Right atrium auricular region (tissue), 2 donors: Measurements from ENCODE around the gene CMSS1. TPM values are rescaled to one million over a fixed set of nuclear protein-coding genes. Genes with fewer than 3 reads are reported as not detected.

Source experiments
- DNase-seq: peaks from one replicate; pipeline ENCODE4 v3.0.0-alpha.2; 2019; ENCODE audit warnings: low spot score
- H3K27ac ChIP-seq, 2 donors: fragments of 200-600 bp; sonication (generic); 1 replicate in 1 of 2; 2 replicates in 1 of 2; pipeline ENCODE4 v1.5.1; 2016 to 2019
- H3K27me3 ChIP-seq, 2 donors: fragments of 200-600 bp; sonication (generic); one replicate each; pipeline versions ENCODE4 v1.5.1 to v1.6.0; 2017 to 2019
- H3K36me3 ChIP-seq: fragments of 200-600 bp; sonication (generic); one replicate; pipeline ENCODE4 v1.5.1; 2016
- H3K4me1 ChIP-seq, 2 donors: fragments of 200-600 bp; sonication (generic); one replicate each; pipeline versions ENCODE4 v1.5.1 to v1.6.0; 2017 to 2019
- H3K4me3 ChIP-seq, 2 donors: fragments of 200-600 bp; sonication (generic); 1 replicate in 1 of 2; 2 replicates in 1 of 2; pipeline ENCODE4 v1.5.1; 2017 to 2019; ENCODE audit warnings: mild to moderate bottlenecking in 1 of 2, moderate library complexity in 1 of 2
- H3K9me3 ChIP-seq, 2 donors: fragments of 200-600 bp; sonication (generic); one replicate each; pipeline ENCODE4 v1.5.1; 2019
- total RNA-seq, 2 donors: library from RNA; depleted of rRNA; stranded (reverse); fragments of >200 nt; gene quantifications; one replicate each; pipeline ENCODE4 v1.1.0, GENCODE V29; 2016
- TF ChIP-seq, protein P1 (sequence below), 2 donors: fragments of 200-600 bp; sonication (generic); IDR thresholded peaks; one replicate each; pipeline ENCODE4 v1.5.1; 2019; ENCODE audit warnings: antibody characterized with exemption in 2 of 2

The CMSS1 gene
- total RNA-seq, 2 donors from 2014 or later: 5.7 to 17.7 TPM

DNA sequence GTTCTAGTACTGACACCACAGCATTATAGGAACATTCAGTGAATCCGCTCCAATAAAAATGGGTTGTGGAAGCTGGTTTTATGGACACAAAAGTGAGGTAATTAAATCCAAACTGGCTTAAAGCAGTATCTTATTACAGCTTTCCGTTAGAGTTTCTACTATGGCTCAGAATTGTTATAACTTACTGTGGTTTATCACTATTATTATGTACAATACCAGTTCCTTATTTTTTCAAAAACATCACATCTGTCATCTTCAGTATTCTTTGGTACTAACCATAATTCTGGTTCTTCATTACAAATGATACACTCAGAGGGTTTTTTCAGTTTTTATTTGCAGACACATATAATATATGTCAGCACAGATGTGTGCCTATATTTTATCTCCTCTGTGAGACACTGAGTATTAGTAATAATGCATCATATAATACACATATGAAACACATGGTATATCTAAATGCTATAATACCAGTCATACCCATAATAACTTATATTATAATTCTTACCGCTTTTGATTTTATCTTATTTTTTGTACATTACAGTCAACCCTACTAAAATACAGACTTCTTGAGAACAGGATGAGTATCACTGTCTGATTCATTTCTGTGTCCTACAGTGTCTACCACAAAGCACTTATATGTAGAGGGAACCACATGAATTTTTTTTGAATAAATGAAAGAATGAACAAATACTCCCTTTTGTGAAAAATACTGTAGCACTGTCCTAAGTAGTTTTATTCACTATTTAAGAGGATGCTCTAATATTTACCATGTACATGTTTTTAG is 39.0 kb downstream of the CMSS1 start:
- peaks cover 30% of the 10 kb centered on the region for H3K36me3 ChIP-seq
- no peak for DNase-seq
- no peaks in the 10 kb centered on the region for H3K9me3 ChIP-seq
- TF ChIP-seq, protein P1, sequence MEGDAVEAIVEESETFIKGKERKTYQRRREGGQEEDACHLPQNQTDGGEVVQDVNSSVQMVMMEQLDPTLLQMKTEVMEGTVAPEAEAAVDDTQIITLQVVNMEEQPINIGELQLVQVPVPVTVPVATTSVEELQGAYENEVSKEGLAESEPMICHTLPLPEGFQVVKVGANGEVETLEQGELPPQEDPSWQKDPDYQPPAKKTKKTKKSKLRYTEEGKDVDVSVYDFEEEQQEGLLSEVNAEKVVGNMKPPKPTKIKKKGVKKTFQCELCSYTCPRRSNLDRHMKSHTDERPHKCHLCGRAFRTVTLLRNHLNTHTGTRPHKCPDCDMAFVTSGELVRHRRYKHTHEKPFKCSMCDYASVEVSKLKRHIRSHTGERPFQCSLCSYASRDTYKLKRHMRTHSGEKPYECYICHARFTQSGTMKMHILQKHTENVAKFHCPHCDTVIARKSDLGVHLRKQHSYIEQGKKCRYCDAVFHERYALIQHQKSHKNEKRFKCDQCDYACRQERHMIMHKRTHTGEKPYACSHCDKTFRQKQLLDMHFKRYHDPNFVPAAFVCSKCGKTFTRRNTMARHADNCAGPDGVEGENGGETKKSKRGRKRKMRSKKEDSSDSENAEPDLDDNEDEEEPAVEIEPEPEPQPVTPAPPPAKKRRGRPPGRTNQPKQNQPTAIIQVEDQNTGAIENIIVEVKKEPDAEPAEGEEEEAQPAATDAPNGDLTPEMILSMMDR (IDR thresholded peaks at IDR 0.05): no peak
- no peak overlapping the region for H3K4me3 ChIP-seq
- no peak overlapping the region for H3K27ac ChIP-seq
- no peaks in the 10 kb centered on the region for H3K27me3 ChIP-seq
- peaks cover 0 to 45% of the 10 kb centered on the region in 2 donors for H3K4me1 ChIP-seq

DNA sequence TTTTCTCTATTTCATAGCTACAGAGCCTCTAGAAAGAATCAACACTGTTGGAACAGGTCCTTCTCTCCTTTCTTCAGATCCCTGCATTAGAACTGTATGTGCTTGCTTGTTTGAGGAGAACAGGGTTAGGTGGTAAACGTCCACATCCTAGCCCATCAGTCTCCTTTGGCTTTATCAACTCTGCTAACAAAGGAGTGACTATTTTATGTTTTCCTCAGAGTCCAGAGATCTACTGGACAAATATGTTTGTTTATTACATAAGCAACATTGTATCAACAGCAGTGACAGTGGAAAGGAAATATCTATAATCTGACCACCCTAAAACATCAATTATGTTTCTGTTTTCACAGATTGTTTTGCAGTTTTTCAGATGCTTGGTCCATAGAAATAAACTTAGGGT is 39.6 kb downstream of the CMSS1 start:
- TF ChIP-seq, protein P1 (IDR thresholded peaks at IDR 0.05): no peak
- peaks cover 0 to 52% of the 10 kb centered on the region in 2 donors for H3K4me1 ChIP-seq
- no peaks in the 10 kb centered on the region for H3K9me3 ChIP-seq
- H3K36me3 ChIP-seq: peaks cover 36% of the 10 kb centered on the region
- DNase-seq: no peak
- no peaks in the 10 kb centered on the region for H3K27me3 ChIP-seq
- no peak overlapping the region for H3K4me3 ChIP-seq
- H3K27ac ChIP-seq: no peak overlapping the region

DNA sequence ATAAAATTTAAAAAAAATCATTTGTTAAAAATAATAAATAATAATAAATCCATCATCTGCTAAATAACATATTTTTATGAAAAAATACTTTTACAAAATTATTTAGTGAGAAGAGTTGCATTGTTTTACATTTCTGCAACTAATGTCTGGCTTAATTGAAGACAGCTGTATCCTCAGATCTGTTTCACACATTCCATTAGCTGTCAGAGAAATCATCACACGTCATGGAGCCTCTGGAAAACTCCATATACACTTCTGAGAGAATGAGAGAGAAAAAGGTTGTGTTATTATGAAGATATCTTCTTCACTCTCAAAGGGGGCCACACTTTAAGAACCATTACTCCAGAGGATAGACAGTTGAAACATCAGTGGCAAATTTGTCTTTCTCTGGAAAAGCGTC is 40.8 kb downstream of the CMSS1 start:
- Histone ChIP-seq H3K27ac (peak overlapping the region; percentile 1 to 58), H3K4me3 (no peak overlapping the region), H3K27me3 (no peaks in the 10 kb centered on the region), H3K36me3 (peaks cover 47% of the 10 kb centered on the region), H3K4me1 (peaks cover 0 to 55% of the 10 kb centered on the region in 2 donors), H3K9me3 (no peaks in the 10 kb centered on the region)
- no peak for DNase-seq
- TF ChIP-seq, protein P1 (IDR thresholded peaks at IDR 0.05): no peak

DNA sequence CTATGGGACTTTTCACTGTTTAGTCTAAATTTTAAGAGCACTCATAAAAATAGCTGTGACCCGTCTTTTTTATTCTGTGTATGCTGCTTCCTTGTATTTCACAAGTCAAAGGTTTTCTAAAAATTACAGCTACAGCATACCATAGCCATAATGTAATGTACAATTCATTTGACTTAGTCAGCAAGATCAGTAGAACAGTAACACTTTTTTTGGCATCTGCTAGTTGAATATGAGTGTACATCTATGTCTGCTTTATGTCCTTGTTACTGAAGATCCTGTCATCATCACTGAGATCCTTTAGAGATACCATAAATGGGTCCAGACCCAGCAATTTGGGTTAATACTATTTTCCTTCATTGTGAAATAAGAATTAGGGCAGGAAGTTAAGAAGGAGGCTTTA is 42.2 kb downstream of the CMSS1 start:
- peaks cover 0 to 58% of the 10 kb centered on the region in 2 donors for H3K4me1 ChIP-seq
- H3K27ac ChIP-seq: peak overlapping the region; percentile 33 to 58
- DNase-seq: no peak
- H3K4me3 ChIP-seq: no peak overlapping the region
- no peaks in the 10 kb centered on the region for H3K9me3 ChIP-seq
- H3K27me3 ChIP-seq: no peaks in the 10 kb centered on the region
- TF ChIP-seq, protein P1 (IDR thresholded peaks at IDR 0.05): no peak
- H3K36me3 ChIP-seq: peaks cover 43% of the 10 kb centered on the region

DNA sequence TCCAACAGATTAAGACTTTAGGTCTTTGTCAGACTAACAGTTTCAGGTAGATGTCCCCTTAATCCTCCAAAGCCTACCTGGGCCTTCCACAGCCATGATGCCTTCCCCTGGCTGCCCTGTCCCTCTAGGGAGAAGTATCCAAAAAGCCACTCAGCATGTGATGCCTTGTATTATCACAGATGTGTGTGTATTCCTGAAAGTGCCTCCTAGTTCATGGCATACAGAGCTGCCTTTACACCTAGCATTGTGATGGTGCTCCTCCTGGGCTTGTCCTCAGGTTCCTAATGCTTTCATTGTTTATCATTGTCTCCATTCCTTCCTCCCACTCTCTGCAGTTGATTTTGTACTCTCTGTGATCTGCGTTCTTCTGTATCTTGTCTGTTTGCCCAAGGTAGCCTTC is 43.6 kb downstream of the CMSS1 start:
- DNase-seq: no peak
- Histone ChIP-seq H3K9me3 (no peaks in the 10 kb centered on the region), H3K27me3 (no peaks in the 10 kb centered on the region), H3K4me3 (no peak overlapping the region), H3K27ac (peak overlapping the region in 1 of 2 donors; percentile 37), H3K4me1 (peaks cover 0 to 70% of the 10 kb centered on the region in 2 donors), H3K36me3 (peaks cover 33% of the 10 kb centered on the region)
- TF ChIP-seq, protein P1 (IDR thresholded peaks at IDR 0.05): no peak
